ENCODE results near the gene TOMM6.

The TOMM6 gene

DNA sequence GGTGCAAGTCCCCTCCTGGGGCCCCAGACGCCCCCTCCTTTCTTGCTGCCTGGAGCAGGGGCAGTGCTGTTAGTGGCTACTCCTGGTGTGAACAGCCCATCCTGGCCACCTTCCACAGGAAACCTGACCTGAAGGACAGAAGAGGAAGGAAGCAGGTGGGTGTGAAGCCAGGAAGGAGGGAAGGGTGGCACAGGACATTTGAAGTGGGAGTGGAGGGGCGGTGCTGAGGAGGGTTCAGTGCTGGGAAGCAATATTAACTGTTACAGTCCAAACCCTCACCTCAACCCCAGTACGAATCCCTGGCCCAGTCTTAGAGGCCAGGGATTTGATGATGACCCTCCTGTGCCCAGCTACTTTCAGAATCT lies 6.1 kb upstream of the TOMM6 start:
- Histone ChIP-seq H3K27ac (replicated peaks) (no peak overlapping the region), H3K4me3 (replicated peaks; ENCODE audit: insufficient read depth, low read length) (no peak overlapping the region), H3K27me3 (ENCODE audit: insufficient read depth, poor library complexity, severe bottlenecking) (no peaks in the 10 kb centered on the region)
- no peak for DNase-seq (ENCODE audit: low read depth in 1 of 2, low spot score in 1 of 2)
- TF ChIP-seq SPI1 (IDR thresholded peaks at IDR 0.05; ENCODE audit: borderline replicate concordance, low read depth) (no peak), GABPA (IDR thresholded peaks at IDR 0.05; ENCODE audit: low read depth) (no peak), POLR2AphosphoS5 (IDR thresholded peaks at IDR 0.05; ENCODE audit: low read depth) (no peak)
- TF ChIP-seq, protein P1, sequence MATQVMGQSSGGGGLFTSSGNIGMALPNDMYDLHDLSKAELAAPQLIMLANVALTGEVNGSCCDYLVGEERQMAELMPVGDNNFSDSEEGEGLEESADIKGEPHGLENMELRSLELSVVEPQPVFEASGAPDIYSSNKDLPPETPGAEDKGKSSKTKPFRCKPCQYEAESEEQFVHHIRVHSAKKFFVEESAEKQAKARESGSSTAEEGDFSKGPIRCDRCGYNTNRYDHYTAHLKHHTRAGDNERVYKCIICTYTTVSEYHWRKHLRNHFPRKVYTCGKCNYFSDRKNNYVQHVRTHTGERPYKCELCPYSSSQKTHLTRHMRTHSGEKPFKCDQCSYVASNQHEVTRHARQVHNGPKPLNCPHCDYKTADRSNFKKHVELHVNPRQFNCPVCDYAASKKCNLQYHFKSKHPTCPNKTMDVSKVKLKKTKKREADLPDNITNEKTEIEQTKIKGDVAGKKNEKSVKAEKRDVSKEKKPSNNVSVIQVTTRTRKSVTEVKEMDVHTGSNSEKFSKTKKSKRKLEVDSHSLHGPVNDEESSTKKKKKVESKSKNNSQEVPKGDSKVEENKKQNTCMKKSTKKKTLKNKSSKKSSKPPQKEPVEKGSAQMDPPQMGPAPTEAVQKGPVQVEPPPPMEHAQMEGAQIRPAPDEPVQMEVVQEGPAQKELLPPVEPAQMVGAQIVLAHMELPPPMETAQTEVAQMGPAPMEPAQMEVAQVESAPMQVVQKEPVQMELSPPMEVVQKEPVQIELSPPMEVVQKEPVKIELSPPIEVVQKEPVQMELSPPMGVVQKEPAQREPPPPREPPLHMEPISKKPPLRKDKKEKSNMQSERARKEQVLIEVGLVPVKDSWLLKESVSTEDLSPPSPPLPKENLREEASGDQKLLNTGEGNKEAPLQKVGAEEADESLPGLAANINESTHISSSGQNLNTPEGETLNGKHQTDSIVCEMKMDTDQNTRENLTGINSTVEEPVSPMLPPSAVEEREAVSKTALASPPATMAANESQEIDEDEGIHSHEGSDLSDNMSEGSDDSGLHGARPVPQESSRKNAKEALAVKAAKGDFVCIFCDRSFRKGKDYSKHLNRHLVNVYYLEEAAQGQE (IDR thresholded peaks at IDR 0.05; ENCODE audit: insufficient replicate concordance, low read depth): no peak
- TF ChIP-seq, protein P2, sequence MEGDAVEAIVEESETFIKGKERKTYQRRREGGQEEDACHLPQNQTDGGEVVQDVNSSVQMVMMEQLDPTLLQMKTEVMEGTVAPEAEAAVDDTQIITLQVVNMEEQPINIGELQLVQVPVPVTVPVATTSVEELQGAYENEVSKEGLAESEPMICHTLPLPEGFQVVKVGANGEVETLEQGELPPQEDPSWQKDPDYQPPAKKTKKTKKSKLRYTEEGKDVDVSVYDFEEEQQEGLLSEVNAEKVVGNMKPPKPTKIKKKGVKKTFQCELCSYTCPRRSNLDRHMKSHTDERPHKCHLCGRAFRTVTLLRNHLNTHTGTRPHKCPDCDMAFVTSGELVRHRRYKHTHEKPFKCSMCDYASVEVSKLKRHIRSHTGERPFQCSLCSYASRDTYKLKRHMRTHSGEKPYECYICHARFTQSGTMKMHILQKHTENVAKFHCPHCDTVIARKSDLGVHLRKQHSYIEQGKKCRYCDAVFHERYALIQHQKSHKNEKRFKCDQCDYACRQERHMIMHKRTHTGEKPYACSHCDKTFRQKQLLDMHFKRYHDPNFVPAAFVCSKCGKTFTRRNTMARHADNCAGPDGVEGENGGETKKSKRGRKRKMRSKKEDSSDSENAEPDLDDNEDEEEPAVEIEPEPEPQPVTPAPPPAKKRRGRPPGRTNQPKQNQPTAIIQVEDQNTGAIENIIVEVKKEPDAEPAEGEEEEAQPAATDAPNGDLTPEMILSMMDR (IDR thresholded peaks at IDR 0.05; ENCODE audit: insufficient read depth, low read length): no peak

DNA sequence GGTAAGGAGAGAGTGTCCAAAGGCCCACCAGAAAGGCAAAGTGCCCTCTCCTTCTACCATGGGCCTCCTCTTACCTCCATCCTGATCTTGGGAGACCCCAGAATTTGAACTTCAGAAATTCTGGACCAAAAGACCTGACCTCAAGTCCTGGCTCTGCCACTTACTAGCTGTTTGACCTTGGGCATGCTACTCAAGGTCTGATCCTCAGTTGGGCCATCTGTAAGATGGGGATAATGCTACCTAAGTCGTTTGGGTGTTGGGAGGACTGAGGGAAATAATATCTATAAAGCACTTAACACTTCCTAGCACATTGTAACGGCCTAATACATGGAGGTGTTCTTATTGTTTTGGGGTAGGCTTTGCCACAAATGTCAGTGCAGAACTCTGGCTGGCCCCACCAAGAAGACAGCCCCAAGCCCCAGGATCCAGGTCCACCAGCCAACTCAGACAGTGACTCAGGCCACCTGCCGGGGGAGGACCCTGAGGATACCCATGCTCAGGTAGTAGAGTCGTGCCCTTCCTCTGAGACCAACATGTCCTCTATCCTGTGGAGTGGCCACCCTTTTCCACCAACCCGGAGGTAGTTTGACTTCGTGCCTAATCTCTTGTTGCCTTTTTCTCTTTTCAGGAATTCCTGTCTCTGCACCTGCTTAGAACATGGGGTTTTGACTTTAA lies 4.3 kb upstream of the TOMM6 start:
- H3K27ac ChIP-seq (replicated peaks): no peak overlapping the region
- H3K27me3 ChIP-seq (ENCODE audit: insufficient read depth, poor library complexity, severe bottlenecking): no peaks in the 10 kb centered on the region
- H3K4me3 ChIP-seq (replicated peaks; ENCODE audit: insufficient read depth, low read length): no peak overlapping the region
- TF ChIP-seq, protein P1 (IDR thresholded peaks at IDR 0.05; ENCODE audit: insufficient replicate concordance, low read depth): no peak
- TF ChIP-seq SPI1 (IDR thresholded peaks at IDR 0.05; ENCODE audit: borderline replicate concordance, low read depth) (no peak), GABPA (IDR thresholded peaks at IDR 0.05; ENCODE audit: low read depth) (no peak), POLR2AphosphoS5 (IDR thresholded peaks at IDR 0.05; ENCODE audit: low read depth) (no peak)
- TF ChIP-seq, protein P2 (IDR thresholded peaks at IDR 0.05; ENCODE audit: insufficient read depth, low read length): no peak
- DNase-seq (ENCODE audit: low read depth in 1 of 2, low spot score in 1 of 2): no peak

DNA sequence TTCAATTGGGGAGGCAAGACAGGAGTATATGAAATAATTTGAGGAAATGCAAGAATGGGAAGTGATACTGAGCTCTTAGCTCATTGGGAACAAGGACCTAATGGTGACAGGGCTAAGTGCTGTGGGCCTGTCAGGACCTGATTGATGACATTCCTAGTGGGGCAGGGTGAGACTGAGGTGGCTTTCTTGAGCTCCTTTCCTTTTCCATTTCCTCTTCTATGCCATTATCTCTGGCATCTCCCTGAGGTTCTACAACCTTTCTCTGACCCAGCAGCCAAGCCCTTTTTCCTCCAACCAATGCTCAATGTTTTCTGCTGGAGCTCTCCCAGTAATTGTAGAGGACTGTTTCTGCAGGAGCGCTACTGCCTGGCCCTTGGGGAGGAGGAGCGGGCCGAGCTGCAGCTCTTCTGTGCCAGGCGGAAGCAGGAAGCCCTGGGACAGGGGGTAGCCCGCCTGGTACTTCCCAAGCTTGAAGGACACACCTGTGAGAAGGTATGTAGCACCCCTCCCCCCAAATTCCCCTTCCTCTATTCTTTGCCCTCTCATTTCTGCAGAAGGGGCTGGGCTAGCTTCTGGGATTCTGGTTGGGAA lies 2.8 kb upstream of the TOMM6 start:
- H3K4me3 ChIP-seq (replicated peaks; ENCODE audit: insufficient read depth, low read length): no peak overlapping the region
- TF ChIP-seq SPI1 (IDR thresholded peaks at IDR 0.05; ENCODE audit: borderline replicate concordance, low read depth): peak; percentile 72; the same call in 1 of the 2 replicates
- TF ChIP-seq, protein P1 (IDR thresholded peaks at IDR 0.05; ENCODE audit: insufficient replicate concordance, low read depth): no peak
- H3K27me3 ChIP-seq (ENCODE audit: insufficient read depth, poor library complexity, severe bottlenecking): no peaks in the 10 kb centered on the region
- H3K27ac ChIP-seq (replicated peaks): no peak overlapping the region
- no peak for DNase-seq (ENCODE audit: low read depth in 1 of 2, low spot score in 1 of 2)
